ENCODE data around the gene TICRR.
A peak's percentile ranks its signal among the peaks of the same experiment; 100 is the strongest.

The TICRR gene

GRCh38 chr15:89633585-89633984 is 58.3 kb downstream of the TICRR start:
- no peak for DNase-seq
- H3K36me3 ChIP-seq (ENCODE audit: control insufficient read depth in 1 of 2, insufficient read depth in 2 of 2, low read length in 2 of 2), result peaks cover 48 to 49% of the 10 kb centered on the region in 2 experiments
- no peak overlapping the region for H4K8ac ChIP-seq (ENCODE audit: low read depth, low read length)
- H3K4me1 ChIP-seq (ENCODE audit: control insufficient read depth in 1 of 2, insufficient read depth in 2 of 2, low read length in 2 of 2), result no peaks in the 10 kb centered on the region
- WGBS (ENCODE audit: extremely low coverage, insufficient coverage, insufficient read length), result no CpG with 5 or more reads among the region's 23 CpGs
- H3K27me3 ChIP-seq (ENCODE audit: insufficient read depth, low read length), result no peaks in the 10 kb centered on the region
- H3K79me2 ChIP-seq (ENCODE audit: control insufficient read depth, insufficient read depth, low read length, poor library complexity), result no peaks in the 10 kb centered on the region
- H3K4me2 ChIP-seq (ENCODE audit: low read length), result no peak overlapping the region
- H3K27ac ChIP-seq (ENCODE audit: low read depth, low read length), result no peak overlapping the region
- no peak overlapping the region for H4K12ac ChIP-seq (ENCODE audit: low read depth, low read length)
- H3K9ac ChIP-seq (ENCODE audit: low read length), result no peak overlapping the region
- no peak overlapping the region for H3K23ac ChIP-seq (ENCODE audit: low read length)
- H3K4ac ChIP-seq (ENCODE audit: low read depth, low read length), result no peak overlapping the region
- no peak overlapping the region for H3K4me3 ChIP-seq (ENCODE audit: low read depth, low read length)
- H3K79me1 ChIP-seq (ENCODE audit: low read length), result no peaks in the 10 kb centered on the region
- H4K91ac ChIP-seq (ENCODE audit: low read depth, low read length), result no peak overlapping the region
- H2BK5ac ChIP-seq (ENCODE audit: low read depth, low read length, poor library complexity), result no peak overlapping the region
- no peak overlapping the region for H3K18ac ChIP-seq (ENCODE audit: low read length)
- H2BK12ac ChIP-seq (ENCODE audit: low read length), result no peak overlapping the region
- peaks cover 24% of the 10 kb centered on the region for H3K9me3 ChIP-seq (ENCODE audit: insufficient read depth, low read depth, low read length)
- no peak overlapping the region for H2BK120ac ChIP-seq (ENCODE audit: insufficient read depth, low read length, poor library complexity)
- no peak overlapping the region for H3K14ac ChIP-seq (ENCODE audit: low read length)
- H2AFZ ChIP-seq (ENCODE audit: insufficient read depth, low read length, poor library complexity), result no peak overlapping the region
- H2AK5ac ChIP-seq (ENCODE audit: low read length), result no peak overlapping the region

GRCh38 chr15:89640245-89640644 is 65.0 kb downstream of the TICRR start:
- H3K23ac ChIP-seq (ENCODE audit: low read length), result no peak overlapping the region
- no peak overlapping the region for H3K14ac ChIP-seq (ENCODE audit: low read length)
- no peak overlapping the region for H2BK5ac ChIP-seq (ENCODE audit: low read depth, low read length, poor library complexity)
- no peak for DNase-seq
- no peaks in the 10 kb centered on the region for H3K27me3 ChIP-seq (ENCODE audit: insufficient read depth, low read length)
- H3K36me3 ChIP-seq (ENCODE audit: control insufficient read depth in 1 of 2, insufficient read depth in 2 of 2, low read length in 2 of 2), result peaks cover 13 to 16% of the 10 kb centered on the region in 2 experiments
- H3K4me2 ChIP-seq (ENCODE audit: low read length), result no peak overlapping the region
- no peak overlapping the region for H2BK12ac ChIP-seq (ENCODE audit: low read length)
- no peak overlapping the region for H2AK5ac ChIP-seq (ENCODE audit: low read length)
- H3K4me1 ChIP-seq (ENCODE audit: control insufficient read depth in 1 of 2, insufficient read depth in 2 of 2, low read length in 2 of 2), result no peaks in the 10 kb centered on the region
- H3K79me2 ChIP-seq (ENCODE audit: control insufficient read depth, insufficient read depth, low read length, poor library complexity), result no peaks in the 10 kb centered on the region
- no peak overlapping the region for H2BK120ac ChIP-seq (ENCODE audit: insufficient read depth, low read length, poor library complexity)
- H3K9me3 ChIP-seq (ENCODE audit: insufficient read depth, low read depth, low read length), result peaks cover 3% of the 10 kb centered on the region
- H4K91ac ChIP-seq (ENCODE audit: low read depth, low read length), result no peak overlapping the region
- no peaks in the 10 kb centered on the region for H3K79me1 ChIP-seq (ENCODE audit: low read length)
- H4K12ac ChIP-seq (ENCODE audit: low read depth, low read length), result no peak overlapping the region
- no peak overlapping the region for H3K4me3 ChIP-seq (ENCODE audit: low read depth, low read length)
- H4K8ac ChIP-seq (ENCODE audit: low read depth, low read length), result no peak overlapping the region
- no peak overlapping the region for H3K18ac ChIP-seq (ENCODE audit: low read length)
- no CpG with 5 or more reads among the region's 5 CpGs for WGBS (ENCODE audit: extremely low coverage, insufficient coverage, insufficient read length)
- H3K27ac ChIP-seq (ENCODE audit: low read depth, low read length), result no peak overlapping the region
- H3K9ac ChIP-seq (ENCODE audit: low read length), result no peak overlapping the region
- no peak overlapping the region for H2AFZ ChIP-seq (ENCODE audit: insufficient read depth, low read length, poor library complexity)
- H3K4ac ChIP-seq (ENCODE audit: low read depth, low read length), result no peak overlapping the region

- H3K9me3 ChIP-seq (ENCODE audit: insufficient read depth, low read depth, low read length), result peaks cover 3% of the 10 kb centered on the region
- H4K91ac ChIP-seq (ENCODE audit: low read depth, low read length), result no peak overlapping the region
- no peak overlapping the region for H2BK120ac ChIP-seq (ENCODE audit: insufficient read depth, low read length, poor library complexity)
- no peak overlapping the region for H2BK5ac ChIP-seq (ENCODE audit: low read depth, low read length, poor library complexity)
- H3K79me2 ChIP-seq (ENCODE audit: control insufficient read depth, insufficient read depth, low read length, poor library complexity), result no peaks in the 10 kb centered on the region
- H3K4ac ChIP-seq (ENCODE audit: low read depth, low read length), result no peak overlapping the region
- no peak overlapping the region for H2AFZ ChIP-seq (ENCODE audit: insufficient read depth, low read length, poor library complexity)
- no peak overlapping the region for H3K18ac ChIP-seq (ENCODE audit: low read length)
- WGBS (ENCODE audit: extremely low coverage, insufficient coverage, insufficient read length), result no CpG with 5 or more reads among the region's 5 CpGs
- DNase-seq, result no peak
- peaks cover 18 to 22% of the 10 kb centered on the region in 2 experiments for H3K36me3 ChIP-seq (ENCODE audit: control insufficient read depth in 1 of 2, insufficient read depth in 2 of 2, low read length in 2 of 2)
- H3K4me1 ChIP-seq (ENCODE audit: control insufficient read depth in 1 of 2, insufficient read depth in 2 of 2, low read length in 2 of 2), result no peaks in the 10 kb centered on the region
- no peaks in the 10 kb centered on the region for H3K79me1 ChIP-seq (ENCODE audit: low read length)
- no peak overlapping the region for H3K23ac ChIP-seq (ENCODE audit: low read length)
- no peak overlapping the region for H4K8ac ChIP-seq (ENCODE audit: low read depth, low read length)
- no peak overlapping the region for H2AK5ac ChIP-seq (ENCODE audit: low read length)
- no peak overlapping the region for H3K14ac ChIP-seq (ENCODE audit: low read length)
- H3K9ac ChIP-seq (ENCODE audit: low read length), result no peak overlapping the region
- no peak overlapping the region for H2BK12ac ChIP-seq (ENCODE audit: low read length)
- H3K27me3 ChIP-seq (ENCODE audit: insufficient read depth, low read length), result no peaks in the 10 kb centered on the region
- H3K4me2 ChIP-seq (ENCODE audit: low read length), result no peak overlapping the region
- no peak overlapping the region for H3K27ac ChIP-seq (ENCODE audit: low read depth, low read length)
- H4K12ac ChIP-seq (ENCODE audit: low read depth, low read length), result no peak overlapping the region
- no peak overlapping the region for H3K4me3 ChIP-seq (ENCODE audit: low read depth, low read length)
Observed at GRCh38 chr15:89641053-89641452, 65.8 kb downstream of the TICRR start.

- H3K4me2 ChIP-seq (ENCODE audit: low read length), result no peak overlapping the region
- H4K91ac ChIP-seq (ENCODE audit: low read depth, low read length), result no peak overlapping the region
- H3K14ac ChIP-seq (ENCODE audit: low read length), result no peak overlapping the region
- no peak overlapping the region for H2BK5ac ChIP-seq (ENCODE audit: low read depth, low read length, poor library complexity)
- H3K9ac ChIP-seq (ENCODE audit: low read length), result no peak overlapping the region
- H3K79me1 ChIP-seq (ENCODE audit: low read length), result no peaks in the 10 kb centered on the region
- H3K4ac ChIP-seq (ENCODE audit: low read depth, low read length), result no peak overlapping the region
- no peaks in the 10 kb centered on the region for H3K27me3 ChIP-seq (ENCODE audit: insufficient read depth, low read length)
- H3K23ac ChIP-seq (ENCODE audit: low read length), result no peak overlapping the region
- no peak overlapping the region for H2BK12ac ChIP-seq (ENCODE audit: low read length)
- no peak overlapping the region for H3K27ac ChIP-seq (ENCODE audit: low read depth, low read length)
- no peak overlapping the region for H2BK120ac ChIP-seq (ENCODE audit: insufficient read depth, low read length, poor library complexity)
- no CpG with 5 or more reads among the region's 16 CpGs for WGBS (ENCODE audit: extremely low coverage, insufficient coverage, insufficient read length)
- no peaks in the 10 kb centered on the region for H3K4me1 ChIP-seq (ENCODE audit: control insufficient read depth in 1 of 2, insufficient read depth in 2 of 2, low read length in 2 of 2)
- H3K4me3 ChIP-seq (ENCODE audit: low read depth, low read length), result no peak overlapping the region
- no peak overlapping the region for H4K12ac ChIP-seq (ENCODE audit: low read depth, low read length)
- no peak overlapping the region for H3K18ac ChIP-seq (ENCODE audit: low read length)
- no peak overlapping the region for H4K8ac ChIP-seq (ENCODE audit: low read depth, low read length)
- H3K36me3 ChIP-seq (ENCODE audit: control insufficient read depth in 1 of 2, insufficient read depth in 2 of 2, low read length in 2 of 2), result peaks cover 25 to 28% of the 10 kb centered on the region in 2 experiments
- peak; percentile 77 to 83 for DNase-seq
- no peaks in the 10 kb centered on the region for H3K79me2 ChIP-seq (ENCODE audit: control insufficient read depth, insufficient read depth, low read length, poor library complexity)
- peaks cover 3% of the 10 kb centered on the region for H3K9me3 ChIP-seq (ENCODE audit: insufficient read depth, low read depth, low read length)
- no peak overlapping the region for H2AK5ac ChIP-seq (ENCODE audit: low read length)
- H2AFZ ChIP-seq (ENCODE audit: insufficient read depth, low read length, poor library complexity), result no peak overlapping the region
Observed at GRCh38 chr15:89642106-89642505, 66.8 kb downstream of the TICRR start.

All from trophoblast cell (in vitro differentiated cells and primary cell).